Stomach (tissue), 4 donors: ENCODE data around the gene CTU1.

Experiments
- EP300 ChIP-seq: sonication (generic); formaldehyde crosslinking; IDR thresholded peaks from one replicate; pipeline ENCODE4 v1.6.1; 2017; ENCODE audit warnings: antibody characterized with exemption
- POLR2A ChIP-seq, 4 donors: fragments of 450-650 bp; IDR thresholded peaks; one replicate each; pipeline ENCODE4 v1.6.1; 2016; ENCODE audit warnings: antibody characterized with exemption in 4 of 4, control low read depth in 2 of 4, mild to moderate bottlenecking in 1 of 4, moderate library complexity in 1 of 4
- POLR2AphosphoS5 ChIP-seq, 3 donors: sonication (generic); formaldehyde crosslinking; IDR thresholded peaks; one replicate each; pipeline ENCODE4 v1.6.1; 2016; ENCODE audit warnings: antibody characterized with exemption in 3 of 3
- TF ChIP-seq, protein P1 (sequence below), 7 experiments: fragments of 450-650 bp in 4 of 7; fragments of 200-600 bp in 3 of 7; sonication (generic) in 3 of 7; IDR thresholded peaks; one replicate each; pipeline ENCODE4 v1.5.1; 2016 to 2019; ENCODE audit warnings: antibody characterized with exemption in 7 of 7, control low read depth in 2 of 7, mild to moderate bottlenecking in 1 of 7

- TF ChIP-seq, protein P1, sequence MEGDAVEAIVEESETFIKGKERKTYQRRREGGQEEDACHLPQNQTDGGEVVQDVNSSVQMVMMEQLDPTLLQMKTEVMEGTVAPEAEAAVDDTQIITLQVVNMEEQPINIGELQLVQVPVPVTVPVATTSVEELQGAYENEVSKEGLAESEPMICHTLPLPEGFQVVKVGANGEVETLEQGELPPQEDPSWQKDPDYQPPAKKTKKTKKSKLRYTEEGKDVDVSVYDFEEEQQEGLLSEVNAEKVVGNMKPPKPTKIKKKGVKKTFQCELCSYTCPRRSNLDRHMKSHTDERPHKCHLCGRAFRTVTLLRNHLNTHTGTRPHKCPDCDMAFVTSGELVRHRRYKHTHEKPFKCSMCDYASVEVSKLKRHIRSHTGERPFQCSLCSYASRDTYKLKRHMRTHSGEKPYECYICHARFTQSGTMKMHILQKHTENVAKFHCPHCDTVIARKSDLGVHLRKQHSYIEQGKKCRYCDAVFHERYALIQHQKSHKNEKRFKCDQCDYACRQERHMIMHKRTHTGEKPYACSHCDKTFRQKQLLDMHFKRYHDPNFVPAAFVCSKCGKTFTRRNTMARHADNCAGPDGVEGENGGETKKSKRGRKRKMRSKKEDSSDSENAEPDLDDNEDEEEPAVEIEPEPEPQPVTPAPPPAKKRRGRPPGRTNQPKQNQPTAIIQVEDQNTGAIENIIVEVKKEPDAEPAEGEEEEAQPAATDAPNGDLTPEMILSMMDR (IDR thresholded peaks at IDR 0.05), result no peak
- TF ChIP-seq POLR2A (IDR thresholded peaks at IDR 0.05) (no peak), EP300 (no peak), POLR2AphosphoS5 (IDR thresholded peaks at IDR 0.05) (no peak)
Measured at GRCh38 chr19:51089786-51090185, 18.4 kb downstream of the CTU1 start.
